Omental fat pad (tissue), 4 donors: ENCODE data around the gene PTGR1. TPM values are rescaled to one million over a fixed set of nuclear protein-coding genes. Genes with fewer than 3 reads are reported as not detected.

Source experiments
- ATAC-seq: fragments of 150-250 bp; one replicate; pipeline ENCODE4 v1.9.1; 2016; ENCODE audit warnings: mild to moderate bottlenecking, moderate library complexity; ENCODE audit not compliant: low FRiP score
- DNase-seq: peaks from one replicate; pipeline ENCODE4 v3.0.0-alpha.2; 2019; ENCODE audit warnings: low spot score
- CTCF ChIP-seq, 3 donors: fragments of 450-650 bp; IDR thresholded peaks; one replicate each; pipeline ENCODE4 v1.5.1; 2016 to 2017; ENCODE audit warnings: antibody characterized with exemption in 3 of 3, mild to moderate bottlenecking in 3 of 3, moderate library complexity in 2 of 3
- total RNA-seq, 4 donors: library from RNA; depleted of rRNA; stranded (reverse); fragments of >200 nt; gene quantifications; one replicate each; pipeline ENCODE4 v1.1.0, GENCODE V29; 2016

The PTGR1 gene
- total RNA-seq, 4 donors from 2014 or later, result 28.0 to 63.8 (median 46.4) TPM

- no peak for TF ChIP-seq CTCF (IDR thresholded peaks at IDR 0.05)
- DNase-seq, result no peak
- ATAC-seq, result no peak
Observed at GRCh38 chr9:111637421-111637950, 38.0 kb upstream of the PTGR1 start.

GRCh38 chr9:111634860-111635259 lies 35.4 kb upstream of the PTGR1 start:
- DNase-seq (no peak), ATAC-seq (no peak)
- no peak for TF ChIP-seq CTCF (IDR thresholded peaks at IDR 0.05)

- DNase-seq, result no peak
- TF ChIP-seq CTCF (IDR thresholded peaks at IDR 0.05), result no peak
- ATAC-seq, result no peak
Observed at GRCh38 chr9:111633389-111633736, 33.9 kb upstream of the PTGR1 start.

GRCh38 chr9:111632695-111633388 lies 33.4 kb upstream of the PTGR1 start:
- no peak for ATAC-seq
- no peak for DNase-seq
- TF ChIP-seq CTCF (IDR thresholded peaks at IDR 0.05), result no peak

GRCh38 chr9:111632060-111632459 lies 32.6 kb upstream of the PTGR1 start:
- DNase-seq, result no peak
- ATAC-seq, result no peak
- TF ChIP-seq CTCF (IDR thresholded peaks at IDR 0.05), result no peak

- TF ChIP-seq CTCF (IDR thresholded peaks at IDR 0.05), result no peak
- DNase-seq (peak; percentile 83), ATAC-seq (peak; percentile 99)
Observed at GRCh38 chr9:111631214-111631971, 31.9 kb upstream of the PTGR1 start, which contains the start of gene DNAJC25. DNAJC25 (plus strand) TSS chr9:111631334; CDS start chr9:111631408, 74 bp downstream.

- no peak for DNase-seq
- no peak for ATAC-seq
- TF ChIP-seq CTCF (IDR thresholded peaks at IDR 0.05), result no peak
Observed at GRCh38 chr9:111630964-111631213, 31.4 kb upstream of the PTGR1 start.
